Measurements from ENCODE around the gene SHROOM3.

The SHROOM3 gene

DNA sequence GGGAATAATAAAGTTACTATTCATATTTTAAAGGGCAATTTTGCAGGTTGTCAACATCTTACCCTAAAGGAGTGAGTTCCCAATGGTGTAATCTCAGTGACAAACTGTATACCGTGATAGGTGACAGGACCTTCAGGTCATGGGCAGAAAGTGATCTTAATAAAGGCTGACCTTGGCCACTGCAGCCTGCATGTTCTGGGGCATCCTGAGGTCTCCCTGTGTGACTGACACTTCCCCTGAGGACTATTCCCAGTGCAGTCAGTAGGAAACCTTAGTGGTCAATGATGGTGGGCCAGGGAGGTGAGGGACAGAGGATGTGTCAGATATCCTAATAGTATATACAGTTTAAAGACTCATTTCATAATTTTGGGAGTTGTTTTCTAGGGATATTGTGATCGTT is 137.2 kb downstream of the SHROOM3 start:
- DNase-seq, result no peak

- DNase-seq, result no peak
Observed at GRCh38 chr4:76576824-76577223, 141.8 kb downstream of the SHROOM3 start.

- no peak for DNase-seq
Observed at GRCh38 chr4:76578002-76578560, 143.1 kb downstream of the SHROOM3 start.

GRCh38 chr4:76579596-76580375 is 144.8 kb downstream of the SHROOM3 start:
- DNase-seq, result no peak

GRCh38 chr4:76581077-76581962 is 146.3 kb downstream of the SHROOM3 start:
- no peak for DNase-seq

DNA sequence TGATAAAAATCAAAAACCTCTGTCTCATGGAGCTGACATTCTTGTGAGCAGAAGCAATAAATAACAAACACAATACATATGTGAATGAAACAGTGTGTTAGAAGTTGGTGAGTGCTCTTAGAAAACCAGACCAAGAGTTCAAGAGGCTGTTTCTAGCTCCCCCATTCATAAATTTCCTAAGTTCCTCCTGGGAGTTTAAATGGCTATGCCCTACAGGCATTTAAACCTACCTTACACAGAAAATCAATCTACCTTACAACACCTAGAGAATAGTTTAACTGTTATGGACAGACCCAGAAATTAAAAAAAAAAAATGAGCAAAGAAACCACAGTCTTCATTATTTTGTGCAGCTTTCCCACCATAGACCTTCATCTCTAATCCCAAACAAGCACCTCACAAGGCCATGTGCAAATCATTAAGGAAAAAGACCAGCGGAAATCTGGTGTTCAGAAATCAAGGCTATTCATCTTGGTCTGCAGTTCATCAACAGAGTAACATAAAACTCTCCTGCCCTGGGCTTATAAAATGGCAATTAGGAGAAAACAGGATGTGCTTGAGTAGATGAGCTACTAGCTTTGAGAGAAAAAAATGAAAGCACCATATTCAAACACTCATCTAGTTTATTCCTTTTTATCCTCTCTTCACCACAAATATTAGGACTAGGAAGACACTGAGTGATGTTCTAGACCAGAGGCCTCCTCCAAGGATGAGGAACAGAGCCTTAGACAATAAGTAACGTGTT is 147.2 kb downstream of the SHROOM3 start:
- no peak for DNase-seq

GRCh38 chr4:76582817-76583087 is 147.7 kb downstream of the SHROOM3 start:
- no peak for DNase-seq

- DNase-seq, result no peak
Observed at GRCh38 chr4:76584241-76585152, 149.5 kb downstream of the SHROOM3 start.

DNA sequence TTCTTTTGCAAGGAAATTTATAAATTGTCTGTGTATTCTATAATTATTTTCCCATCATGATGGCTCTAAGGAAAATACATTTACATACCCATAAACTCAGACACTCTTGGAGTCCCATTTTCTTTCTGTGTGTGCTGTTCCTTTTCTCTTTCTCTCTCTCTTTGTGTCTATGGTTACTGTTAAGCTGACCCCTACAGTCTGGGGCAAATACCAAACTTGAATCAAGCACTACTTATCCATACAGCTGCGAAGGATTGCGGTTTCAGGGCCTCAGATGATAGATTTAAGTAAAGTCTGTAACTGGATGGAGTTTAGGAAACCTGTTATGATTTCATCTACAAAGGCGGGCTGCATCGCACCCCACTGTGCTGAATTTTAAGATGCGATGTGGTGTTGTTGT is 150.2 kb downstream of the SHROOM3 start:
- no peak for DNase-seq

DNA sequence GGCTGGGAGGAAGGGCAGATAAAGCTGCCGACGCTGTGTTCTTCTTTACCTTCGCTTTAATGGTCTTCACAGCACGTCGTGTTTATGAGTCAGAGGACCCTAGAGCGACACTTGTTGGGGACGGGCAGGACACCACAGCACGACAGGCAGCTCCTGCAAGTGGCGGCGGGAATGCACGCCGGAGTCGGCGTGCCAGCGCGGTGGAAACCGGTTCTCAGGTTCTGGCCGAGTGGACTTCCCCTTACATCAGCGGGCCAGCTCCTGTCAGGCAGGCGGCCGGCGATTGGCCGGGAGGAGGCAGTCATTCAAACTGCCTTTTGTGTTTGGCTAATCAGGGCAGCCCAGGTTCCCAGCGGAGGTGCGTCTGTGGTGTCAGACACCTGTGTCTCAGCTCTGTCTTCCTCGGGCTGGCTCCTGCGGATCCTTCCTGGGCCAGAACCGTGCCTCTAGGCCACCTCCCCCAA is 150.9 kb downstream of the SHROOM3 start:
- no peak for DNase-seq

DNA sequence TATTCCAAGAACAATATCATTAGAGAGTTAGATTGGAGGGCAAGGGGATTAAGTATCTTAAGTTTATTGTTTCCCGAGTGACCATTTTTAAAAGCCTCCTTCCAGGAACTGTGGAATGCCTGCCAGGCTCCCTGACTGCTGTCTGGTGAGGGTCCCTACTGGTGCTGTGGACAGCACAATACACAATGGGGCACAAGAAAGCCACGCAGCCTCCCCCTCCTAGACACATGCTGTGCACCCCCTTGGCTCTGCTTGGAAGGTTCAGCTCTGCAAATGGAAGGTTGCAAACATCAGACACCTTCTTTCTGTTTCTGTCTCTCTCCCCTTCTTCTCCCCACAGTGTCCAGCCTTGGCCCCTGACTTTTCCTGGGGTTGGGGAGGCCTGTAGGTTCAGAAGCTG is 153.2 kb downstream of the SHROOM3 start:
- no peak for DNase-seq

DNA sequence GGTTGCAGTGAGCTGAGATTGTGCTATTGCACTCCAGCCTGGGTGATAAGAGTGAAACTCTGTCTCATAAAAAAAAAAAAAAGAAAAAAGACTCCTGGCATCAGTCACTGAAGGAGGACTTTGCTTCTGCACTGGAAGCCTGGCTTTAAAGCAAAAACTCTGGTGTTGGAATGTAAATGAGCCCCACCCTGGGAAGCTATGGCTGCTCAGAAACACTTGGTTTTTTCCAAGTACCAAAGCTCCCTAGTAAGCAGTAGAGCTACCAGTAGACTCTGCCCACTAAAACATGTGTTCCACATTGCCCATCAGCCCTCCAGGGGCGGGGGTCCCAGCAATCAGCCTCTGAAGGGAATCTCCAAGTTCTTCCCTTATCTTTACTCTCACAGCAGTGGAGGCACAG is 154.4 kb downstream of the SHROOM3 start:
- DNase-seq, result no peak

DNA sequence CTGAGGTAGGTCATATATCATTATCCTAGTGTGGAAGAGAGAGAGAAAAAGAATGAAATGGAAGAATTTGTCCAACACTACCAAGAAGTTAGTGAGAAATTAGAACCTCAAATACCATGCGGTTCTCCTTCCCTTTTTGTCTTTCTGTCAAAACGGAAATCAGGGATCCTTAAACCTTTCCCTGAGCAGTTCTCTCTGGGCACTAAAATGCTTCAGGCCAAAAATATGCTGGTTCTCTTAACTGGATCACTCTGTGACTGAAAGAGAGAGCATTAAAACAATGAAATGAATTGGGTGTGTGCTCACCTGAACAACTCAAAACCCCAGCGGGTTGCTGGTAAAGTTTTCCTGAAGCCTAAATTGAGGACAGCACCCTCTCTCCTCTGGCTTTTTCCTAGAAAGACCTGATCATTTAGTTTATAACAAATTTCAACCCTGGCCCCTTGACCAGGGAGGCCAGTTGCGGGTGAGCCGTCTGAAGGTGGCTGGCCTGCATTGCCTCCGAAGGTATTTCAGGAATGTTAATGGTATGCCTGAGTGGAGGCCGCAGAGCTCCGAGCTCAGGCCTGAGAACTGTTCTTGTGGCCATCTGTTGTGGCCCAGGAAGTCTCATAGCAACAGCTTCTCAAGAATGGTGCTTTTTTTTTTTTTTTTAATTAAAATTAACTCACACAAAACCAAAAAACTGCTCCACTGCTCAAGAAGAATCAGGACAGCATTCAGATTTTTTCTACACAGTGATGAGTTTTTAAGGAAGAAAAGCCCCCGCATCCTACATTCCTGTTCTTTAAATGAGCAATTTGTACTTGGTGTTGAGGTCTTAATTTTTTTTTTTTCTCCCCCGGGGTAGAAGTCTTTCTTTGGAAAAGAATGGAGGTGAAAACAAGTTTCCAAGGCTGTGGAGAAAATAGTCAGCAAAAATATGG is 155.1 kb downstream of the SHROOM3 start:
- DNase-seq, result no peak

GRCh38 chr4:76590798-76591281 is 155.8 kb downstream of the SHROOM3 start:
- no peak for DNase-seq

DNA sequence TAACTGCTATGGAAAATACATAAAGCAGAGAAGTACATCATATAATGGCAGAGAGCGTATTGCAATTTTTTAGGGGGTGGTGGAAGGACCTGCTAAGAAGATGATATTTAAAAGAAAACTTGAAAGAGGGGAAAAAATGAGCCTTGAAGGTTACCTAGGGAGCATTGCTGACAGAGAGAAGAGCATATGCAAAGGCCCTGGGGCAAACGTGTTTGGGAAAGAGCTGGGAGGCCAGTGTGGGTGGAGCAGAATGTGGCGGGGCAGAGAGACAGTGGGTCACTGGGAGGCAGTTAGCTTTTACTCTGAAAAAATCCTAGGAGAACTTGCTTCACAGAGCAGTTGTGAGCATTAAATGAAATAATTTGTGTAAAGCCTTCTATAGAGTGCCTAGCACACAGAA is 157.0 kb downstream of the SHROOM3 start:
- DNase-seq, result no peak

DNA sequence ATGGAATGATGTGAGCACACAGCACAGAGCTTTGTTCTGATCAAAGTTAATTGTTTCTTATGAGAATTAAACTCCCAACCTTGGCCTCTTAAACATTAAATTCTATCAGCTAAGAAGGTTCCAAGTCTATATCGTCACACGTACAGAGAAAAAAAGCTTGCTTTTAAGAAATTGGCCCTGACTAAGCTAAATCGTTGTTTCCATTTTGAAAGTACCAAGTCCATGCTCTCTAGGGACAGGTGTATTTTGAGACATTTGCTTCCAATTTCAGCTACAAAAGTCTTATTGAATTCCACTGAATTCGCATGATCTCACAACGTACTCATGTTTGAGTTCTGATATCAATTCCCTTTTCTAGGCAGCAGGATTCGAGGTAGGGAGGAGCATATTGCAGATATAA is 157.4 kb downstream of the SHROOM3 start:
- DNase-seq, result no peak

GRCh38 chr4:76594173-76594572 is 159.1 kb downstream of the SHROOM3 start:
- no peak for DNase-seq

DNA sequence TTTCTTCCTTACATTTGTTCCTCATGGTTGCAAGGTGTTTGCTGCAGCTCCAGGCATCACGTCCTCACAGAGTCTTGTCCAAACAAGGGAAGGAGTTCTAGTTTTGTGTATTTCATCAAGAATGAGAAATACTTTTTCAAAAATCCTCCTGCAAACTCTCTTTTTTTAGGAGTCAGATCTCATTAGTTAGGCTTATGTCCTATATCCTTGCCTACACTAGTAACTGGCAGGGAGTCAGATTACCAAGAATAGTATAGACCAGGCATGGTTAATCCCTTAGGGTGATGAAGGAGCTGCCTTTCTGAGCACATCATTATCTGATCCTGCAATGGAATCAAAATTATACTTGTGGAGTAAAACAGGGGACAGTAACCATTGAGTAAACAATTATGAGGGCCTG is 160.4 kb downstream of the SHROOM3 start:
- no peak for DNase-seq

DNA sequence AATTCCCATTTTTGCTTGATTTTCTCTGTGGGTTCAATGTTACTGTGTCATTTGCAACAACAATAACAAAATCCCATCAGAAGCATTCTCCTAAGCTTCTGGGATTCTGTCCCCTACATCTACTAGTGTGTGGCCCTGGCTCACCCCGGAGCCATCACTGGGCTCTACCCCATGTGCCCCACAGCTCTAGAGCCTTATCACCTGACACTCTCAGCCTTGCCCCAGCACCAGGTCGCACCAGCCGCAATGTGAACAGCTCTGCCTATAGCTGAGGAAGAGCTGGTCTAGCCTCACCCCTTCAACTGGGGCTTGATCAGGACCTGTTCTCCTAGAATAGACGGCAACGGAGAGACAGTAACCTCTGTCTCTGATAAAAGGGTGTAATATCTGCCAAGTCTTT is 161.7 kb downstream of the SHROOM3 start:
- no peak for DNase-seq

GRCh38 chr4:76597423-76597979 is 162.5 kb downstream of the SHROOM3 start:
- no peak for DNase-seq

- DNase-seq, result no peak
Observed at GRCh38 chr4:76600447-76600846, 165.4 kb downstream of the SHROOM3 start.

Measured in activated CD4-positive, alpha-beta T cell treated with anti-CD3 and anti-CD28 coated beads, Interleukin-2, amount 50 U/mL, for 16 hours (primary cell).